PFSK-1 (cell line): ENCODE measurements around the gene NTRK1.

Experiments used
- FOXP2 ChIP-seq: optimal IDR thresholded peaks from 2 replicates; pipeline ENCODE3; 2011; ENCODE audit warnings: borderline replicate concordance, control low read depth, inconsistent platforms; ENCODE audit not compliant: insufficient read depth; ENCODE audit errors: extremely low read length, extremely low read depth
- POLR2AphosphoS5 ChIP-seq: IDR thresholded peaks from 2 replicates; pipeline ENCODE4 v1.6.1; 2012; ENCODE audit warnings: low read depth, mild to moderate bottlenecking, control low read depth, low read length, moderate library complexity
- SIN3A ChIP-seq: IDR thresholded peaks from 2 replicates; pipeline ENCODE4 v1.6.1; 2012; ENCODE audit warnings: mild to moderate bottlenecking, low read length, moderate library complexity, borderline replicate concordance; ENCODE audit not compliant: insufficient read depth
- TAF1 ChIP-seq: IDR thresholded peaks from 2 replicates; pipeline ENCODE4 v1.6.1; 2012; ENCODE audit warnings: low read length, control low read depth, borderline replicate concordance; ENCODE audit not compliant: insufficient read depth
- TF ChIP-seq, protein P1 (sequence below), 2 experiments: IDR thresholded peaks; 2 replicates each; pipeline versions ENCODE4 v1.6.1 to v1.8.0; 2011 to 2012; ENCODE audit warnings: low read depth in 2 of 2, low read length in 2 of 2, control low read depth in 1 of 2, inconsistent platforms in 1 of 2, mild to moderate bottlenecking in 1 of 2, moderate library complexity in 1 of 2; ENCODE audit not compliant: insufficient read depth in 1 of 2

DNA sequence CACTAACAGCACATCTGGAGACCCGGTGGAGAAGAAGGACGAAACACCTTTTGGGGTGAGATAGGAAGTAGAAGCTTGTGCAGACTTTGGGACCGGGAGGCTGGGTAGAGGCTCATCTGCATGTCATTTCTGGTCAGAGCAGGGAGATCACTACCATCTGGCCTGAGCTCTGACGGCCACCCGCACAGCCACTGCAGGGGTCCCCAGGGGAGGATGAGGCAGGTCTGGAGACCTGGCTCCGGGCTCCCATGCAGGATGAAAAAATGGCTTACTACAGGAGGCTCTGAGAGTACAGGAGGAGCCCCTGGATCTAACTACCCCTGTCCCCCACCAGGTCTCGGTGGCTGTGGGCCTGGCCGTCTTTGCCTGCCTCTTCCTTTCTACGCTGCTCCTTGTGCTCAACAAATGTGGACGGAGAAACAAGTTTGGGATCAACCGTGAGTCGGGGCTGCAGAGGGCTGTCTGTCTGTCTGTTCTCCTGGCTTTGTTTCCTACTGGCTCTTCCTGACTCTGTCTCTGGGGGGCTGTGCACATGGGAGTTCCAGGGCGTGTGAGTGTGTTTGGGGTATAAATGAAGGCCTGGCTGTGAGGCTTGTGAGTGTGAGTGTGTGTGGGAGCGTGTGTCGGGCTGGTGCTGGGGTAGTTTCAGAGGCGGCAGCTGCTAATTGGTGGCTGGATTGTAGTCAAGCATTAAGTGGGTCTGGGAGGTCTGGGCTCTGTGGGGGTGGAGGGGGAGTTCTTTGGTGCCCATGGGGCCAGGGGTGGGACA is 14.1 kb downstream of the NTRK1 start:
- TF ChIP-seq TAF1 (no peak), POLR2AphosphoS5 (no peak), SIN3A (no peak), FOXP2 (no peak)
- TF ChIP-seq, protein P1, sequence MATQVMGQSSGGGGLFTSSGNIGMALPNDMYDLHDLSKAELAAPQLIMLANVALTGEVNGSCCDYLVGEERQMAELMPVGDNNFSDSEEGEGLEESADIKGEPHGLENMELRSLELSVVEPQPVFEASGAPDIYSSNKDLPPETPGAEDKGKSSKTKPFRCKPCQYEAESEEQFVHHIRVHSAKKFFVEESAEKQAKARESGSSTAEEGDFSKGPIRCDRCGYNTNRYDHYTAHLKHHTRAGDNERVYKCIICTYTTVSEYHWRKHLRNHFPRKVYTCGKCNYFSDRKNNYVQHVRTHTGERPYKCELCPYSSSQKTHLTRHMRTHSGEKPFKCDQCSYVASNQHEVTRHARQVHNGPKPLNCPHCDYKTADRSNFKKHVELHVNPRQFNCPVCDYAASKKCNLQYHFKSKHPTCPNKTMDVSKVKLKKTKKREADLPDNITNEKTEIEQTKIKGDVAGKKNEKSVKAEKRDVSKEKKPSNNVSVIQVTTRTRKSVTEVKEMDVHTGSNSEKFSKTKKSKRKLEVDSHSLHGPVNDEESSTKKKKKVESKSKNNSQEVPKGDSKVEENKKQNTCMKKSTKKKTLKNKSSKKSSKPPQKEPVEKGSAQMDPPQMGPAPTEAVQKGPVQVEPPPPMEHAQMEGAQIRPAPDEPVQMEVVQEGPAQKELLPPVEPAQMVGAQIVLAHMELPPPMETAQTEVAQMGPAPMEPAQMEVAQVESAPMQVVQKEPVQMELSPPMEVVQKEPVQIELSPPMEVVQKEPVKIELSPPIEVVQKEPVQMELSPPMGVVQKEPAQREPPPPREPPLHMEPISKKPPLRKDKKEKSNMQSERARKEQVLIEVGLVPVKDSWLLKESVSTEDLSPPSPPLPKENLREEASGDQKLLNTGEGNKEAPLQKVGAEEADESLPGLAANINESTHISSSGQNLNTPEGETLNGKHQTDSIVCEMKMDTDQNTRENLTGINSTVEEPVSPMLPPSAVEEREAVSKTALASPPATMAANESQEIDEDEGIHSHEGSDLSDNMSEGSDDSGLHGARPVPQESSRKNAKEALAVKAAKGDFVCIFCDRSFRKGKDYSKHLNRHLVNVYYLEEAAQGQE (IDR thresholded peaks at IDR 0.05; ENCODE audit: insufficient read depth in 1 of 2, low read depth in 2 of 2, low read length in 2 of 2) = no peak
